ENCODE results near the gene SEMA5A.

GRCh38 chr5:9037048-9037447, 508.8 kb downstream of the SEMA5A start:
- TF ChIP-seq, protein P1, sequence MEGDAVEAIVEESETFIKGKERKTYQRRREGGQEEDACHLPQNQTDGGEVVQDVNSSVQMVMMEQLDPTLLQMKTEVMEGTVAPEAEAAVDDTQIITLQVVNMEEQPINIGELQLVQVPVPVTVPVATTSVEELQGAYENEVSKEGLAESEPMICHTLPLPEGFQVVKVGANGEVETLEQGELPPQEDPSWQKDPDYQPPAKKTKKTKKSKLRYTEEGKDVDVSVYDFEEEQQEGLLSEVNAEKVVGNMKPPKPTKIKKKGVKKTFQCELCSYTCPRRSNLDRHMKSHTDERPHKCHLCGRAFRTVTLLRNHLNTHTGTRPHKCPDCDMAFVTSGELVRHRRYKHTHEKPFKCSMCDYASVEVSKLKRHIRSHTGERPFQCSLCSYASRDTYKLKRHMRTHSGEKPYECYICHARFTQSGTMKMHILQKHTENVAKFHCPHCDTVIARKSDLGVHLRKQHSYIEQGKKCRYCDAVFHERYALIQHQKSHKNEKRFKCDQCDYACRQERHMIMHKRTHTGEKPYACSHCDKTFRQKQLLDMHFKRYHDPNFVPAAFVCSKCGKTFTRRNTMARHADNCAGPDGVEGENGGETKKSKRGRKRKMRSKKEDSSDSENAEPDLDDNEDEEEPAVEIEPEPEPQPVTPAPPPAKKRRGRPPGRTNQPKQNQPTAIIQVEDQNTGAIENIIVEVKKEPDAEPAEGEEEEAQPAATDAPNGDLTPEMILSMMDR (IDR thresholded peaks at IDR 0.05; ENCODE audit: insufficient read depth, low read depth, low read length) = no peak
- no peak for TF ChIP-seq EZH2 (IDR thresholded peaks at IDR 0.05; ENCODE audit: insufficient read depth, low read length)

Data from astrocyte (in vitro differentiated cells and primary cell).